ENCODE results near the gene RPUSD4.
"Not testable (repeated sequence)": the region's sequence is repeated elsewhere in the genome, so short reads cannot be mapped to it uniquely, and the experiment has no call there.

The RPUSD4 gene, protein sequence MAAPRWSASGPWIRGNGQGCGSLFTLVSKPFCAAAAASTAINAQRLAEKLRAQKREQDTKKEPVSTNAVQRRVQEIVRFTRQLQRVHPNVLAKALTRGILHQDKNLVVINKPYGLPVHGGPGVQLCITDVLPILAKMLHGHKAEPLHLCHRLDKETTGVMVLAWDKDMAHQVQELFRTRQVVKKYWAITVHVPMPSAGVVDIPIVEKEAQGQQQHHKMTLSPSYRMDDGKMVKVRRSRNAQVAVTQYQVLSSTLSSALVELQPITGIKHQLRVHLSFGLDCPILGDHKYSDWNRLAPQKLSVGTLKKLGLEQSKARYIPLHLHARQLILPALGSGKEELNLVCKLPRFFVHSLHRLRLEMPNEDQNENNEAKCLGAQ

DNA sequence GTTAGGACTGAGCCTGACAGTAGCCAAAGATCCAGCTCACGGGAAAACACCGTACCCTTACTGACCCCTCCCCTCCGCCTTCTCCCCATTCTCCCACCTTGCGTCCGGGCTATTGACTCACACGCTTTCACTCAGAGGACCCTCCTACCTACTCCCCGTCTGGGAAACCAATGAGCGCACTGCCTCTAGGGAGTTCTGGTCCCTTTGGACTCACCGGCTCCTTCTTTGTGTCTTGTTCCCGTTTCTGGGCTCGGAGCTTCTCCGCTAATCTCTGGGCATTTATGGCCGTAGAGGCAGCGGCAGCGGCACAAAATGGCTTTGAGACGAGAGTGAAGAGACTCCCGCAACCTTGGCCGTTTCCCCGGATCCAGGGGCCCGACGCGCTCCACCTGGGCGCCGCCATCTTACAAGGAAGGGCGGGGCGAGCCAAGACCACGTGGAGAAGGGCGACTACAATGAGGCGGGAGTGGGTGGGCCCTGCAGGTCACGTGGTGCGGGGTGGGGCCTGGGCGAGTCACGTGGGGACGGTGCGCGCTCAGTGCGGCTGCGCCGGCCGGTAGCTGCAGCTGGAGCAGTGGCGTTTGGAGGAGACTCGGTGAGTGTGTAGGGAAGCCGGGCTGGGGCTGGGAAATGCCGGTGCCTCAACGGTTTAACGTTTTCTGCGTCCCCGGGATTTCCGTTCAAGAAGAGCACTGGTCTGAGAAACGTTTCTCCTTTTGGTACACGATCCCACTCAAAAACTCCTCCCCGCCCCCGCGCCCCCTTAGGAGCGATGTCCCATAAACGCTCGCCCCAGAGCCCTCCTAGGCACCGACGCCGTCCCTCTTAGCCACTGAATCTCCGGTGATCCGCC is at the start of gene RPUSD4, which contains the start of gene FAM118B:
Gene RPUSD4 (minus strand): TSS at position 415 of the 853 bp plus-strand sequence. CDS start 12 bp downstream, at position 403.
Gene FAM118B (plus strand): TSS at position 547 of the 853 bp plus-strand sequence. CDS start 23,220 bp downstream, outside the sequence.
- peak; percentile 98 for DNase-seq (ENCODE audit: low read depth)

DNA sequence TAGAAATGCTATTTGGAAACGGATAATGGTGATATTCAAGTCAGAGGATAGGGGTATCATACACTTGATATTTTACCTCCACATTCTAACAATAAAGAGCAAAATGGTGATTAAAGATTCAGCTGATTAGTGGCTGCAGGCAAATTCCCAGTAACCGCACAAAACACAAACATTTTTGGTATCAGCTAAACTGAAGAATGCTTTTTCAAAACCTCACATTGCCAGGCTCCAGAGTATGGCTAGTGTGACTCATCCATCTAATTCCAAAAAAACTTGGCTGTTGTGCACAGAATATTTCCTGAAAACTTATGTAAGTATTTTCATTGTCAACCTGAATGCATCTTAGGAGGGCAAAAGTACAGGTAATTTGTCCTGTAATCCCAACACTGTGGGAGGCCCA is 46.3 kb upstream of the RPUSD4 start:
- DNase-seq (ENCODE audit: low read depth): no peak

DNA sequence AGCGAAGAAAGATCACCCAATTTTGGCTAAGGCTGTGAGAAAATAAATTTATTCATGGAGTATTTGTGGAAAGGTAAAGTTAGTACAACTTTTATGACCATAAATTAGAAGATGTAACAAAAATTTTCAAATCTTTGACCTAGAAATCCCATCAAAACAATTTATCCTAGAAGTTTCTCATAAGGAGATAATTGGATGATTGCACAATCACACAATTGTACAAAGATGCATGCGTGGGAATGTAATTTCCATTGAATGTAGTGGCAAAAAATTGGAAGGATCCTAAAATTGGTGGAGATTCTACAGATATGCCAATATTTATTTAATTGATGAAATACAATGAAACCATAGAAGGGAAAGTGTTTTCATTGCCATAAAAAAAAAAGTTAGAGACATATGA is 45.7 kb upstream of the RPUSD4 start:
- DNase-seq (ENCODE audit: low read depth): no peak

DNA sequence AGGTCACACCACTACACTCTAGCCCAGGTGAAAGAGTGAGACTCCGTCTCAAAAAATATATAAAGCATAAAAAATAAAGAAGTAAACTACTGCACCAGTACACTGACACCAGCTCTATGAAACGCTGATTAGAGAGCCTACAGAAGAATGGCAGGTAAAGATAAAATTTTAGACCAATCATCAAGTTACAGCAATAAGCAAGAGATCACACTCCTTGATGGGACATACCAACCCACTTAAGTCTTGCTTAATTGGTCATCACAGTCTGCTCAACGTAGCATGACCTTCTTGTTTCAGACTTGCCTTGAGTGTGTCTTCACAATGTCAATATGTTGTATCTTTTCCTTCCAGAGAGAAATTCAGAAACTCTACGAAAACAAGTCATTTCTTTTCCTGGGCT is 44.8 kb upstream of the RPUSD4 start:
- no peak for DNase-seq (ENCODE audit: low read depth)

DNA sequence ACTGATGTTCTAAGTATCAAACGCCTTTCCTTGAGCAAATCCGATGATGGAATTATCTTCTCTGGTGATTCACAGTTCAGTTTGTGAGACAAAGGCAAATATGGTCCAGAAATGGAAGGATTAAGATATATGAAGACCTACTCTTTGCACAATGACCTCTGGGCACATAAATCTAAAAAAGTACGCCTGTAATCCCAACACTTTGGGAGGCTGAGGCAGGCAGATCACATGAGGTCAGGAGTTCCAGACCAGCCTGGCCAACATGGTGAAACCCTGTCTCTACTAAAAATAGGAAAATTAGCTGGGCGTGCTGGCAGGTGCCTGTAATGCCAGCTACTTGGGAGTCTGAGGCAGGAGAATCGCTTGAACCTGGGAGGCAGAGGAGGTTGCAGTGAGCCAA is 44.1 kb upstream of the RPUSD4 start:
- DNase-seq (ENCODE audit: low read depth): not testable (repeated sequence)

DNA sequence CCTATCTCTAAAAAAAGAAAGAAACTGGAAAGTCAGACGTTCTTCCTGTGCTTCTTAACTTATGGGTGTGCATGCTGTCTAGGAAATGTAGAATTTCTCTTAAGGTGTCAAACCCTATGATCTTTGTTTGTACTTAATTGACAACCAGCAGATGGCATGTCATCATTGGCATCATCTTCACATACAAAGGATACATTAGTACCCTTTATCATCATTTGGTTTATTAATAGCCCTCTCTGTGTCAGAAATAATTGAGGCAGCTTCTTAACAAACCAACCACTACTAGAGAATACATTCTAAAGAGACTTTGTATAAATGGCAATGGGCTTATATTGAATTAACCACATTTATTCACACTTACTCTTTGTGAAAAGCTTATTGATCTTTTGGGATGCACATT is 43.4 kb upstream of the RPUSD4 start:
- DNase-seq (ENCODE audit: low read depth): no peak

DNA sequence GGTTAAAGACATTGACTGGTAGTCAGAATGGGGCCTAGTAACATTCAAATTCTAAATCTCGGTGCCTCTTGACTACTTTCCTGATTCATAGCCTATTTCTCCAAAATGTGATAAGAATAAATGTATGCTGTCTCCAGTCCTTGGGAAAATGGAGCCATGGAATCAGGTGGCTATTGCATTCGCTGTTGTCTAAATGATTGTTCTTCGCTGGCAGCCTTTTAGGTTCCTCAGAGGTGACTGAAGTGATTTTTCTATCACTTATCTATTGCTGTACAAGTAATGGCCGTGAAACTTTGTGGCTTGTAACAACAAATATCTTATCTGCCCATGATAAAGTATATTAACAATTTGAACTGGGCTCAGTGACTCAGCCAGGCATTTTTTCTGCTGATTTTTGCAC is 41.8 kb upstream of the RPUSD4 start:
- DNase-seq (ENCODE audit: low read depth): no peak

DNA sequence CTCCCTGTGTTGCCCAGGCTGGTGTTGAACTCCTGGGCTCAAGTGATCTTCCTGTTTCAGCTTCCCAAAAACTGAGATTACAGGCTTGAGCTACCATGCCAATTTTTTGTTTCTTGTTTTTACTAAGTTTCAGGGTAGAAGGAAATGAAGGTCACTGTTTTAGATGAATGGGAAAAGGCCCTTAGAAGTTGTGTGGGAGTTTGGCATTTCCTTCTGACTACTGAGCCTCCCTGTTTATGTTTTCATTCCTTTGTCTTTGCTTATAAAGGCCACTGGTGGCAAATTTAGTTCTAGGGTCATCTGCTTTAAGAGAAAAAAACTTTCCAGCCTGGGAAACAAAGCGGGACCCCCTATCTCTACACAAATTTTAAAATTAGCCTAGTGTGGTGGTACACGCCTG is 35.2 kb upstream of the RPUSD4 start:
- no peak for DNase-seq (ENCODE audit: low read depth)

DNA sequence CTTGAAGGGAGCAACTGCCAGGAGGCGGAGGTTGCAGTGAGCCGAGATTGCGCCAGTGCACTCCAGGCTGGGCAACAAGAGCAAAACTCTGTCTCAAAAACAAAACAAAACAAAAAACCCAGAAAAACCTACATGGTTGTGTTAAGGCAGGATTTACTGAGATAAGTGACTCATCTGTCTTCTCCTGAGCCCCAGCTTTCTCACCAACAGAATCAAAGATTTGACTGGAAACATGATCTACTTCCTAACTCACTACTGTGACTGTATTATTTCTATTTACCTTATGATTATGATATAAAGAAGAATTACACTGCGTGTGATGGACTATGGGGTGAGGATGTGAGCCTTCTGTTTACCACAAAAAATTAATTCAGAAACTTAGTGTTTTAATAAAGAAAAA is 21.9 kb upstream of the RPUSD4 start:
- DNase-seq (ENCODE audit: low read depth): no peak

DNA sequence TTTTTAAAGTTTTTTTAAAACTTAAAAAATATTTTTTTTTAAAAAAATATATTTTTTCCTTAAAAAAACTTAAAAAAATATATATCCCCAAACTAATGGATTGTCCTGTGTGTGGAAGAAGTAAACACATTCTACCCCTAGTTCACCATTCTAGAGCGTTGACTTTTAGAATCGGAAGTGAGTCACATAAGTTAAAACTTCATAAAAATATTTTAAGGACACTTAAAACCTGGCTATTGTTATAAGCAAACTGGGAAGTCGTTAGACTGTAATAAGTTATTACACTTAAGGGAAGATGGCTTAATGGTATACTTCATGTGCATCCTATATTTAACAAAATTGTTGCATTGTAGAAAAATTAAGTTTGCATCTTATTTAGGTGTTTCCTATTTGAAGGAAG is 21.2 kb upstream of the RPUSD4 start:
- no peak for DNase-seq (ENCODE audit: low read depth)

DNA sequence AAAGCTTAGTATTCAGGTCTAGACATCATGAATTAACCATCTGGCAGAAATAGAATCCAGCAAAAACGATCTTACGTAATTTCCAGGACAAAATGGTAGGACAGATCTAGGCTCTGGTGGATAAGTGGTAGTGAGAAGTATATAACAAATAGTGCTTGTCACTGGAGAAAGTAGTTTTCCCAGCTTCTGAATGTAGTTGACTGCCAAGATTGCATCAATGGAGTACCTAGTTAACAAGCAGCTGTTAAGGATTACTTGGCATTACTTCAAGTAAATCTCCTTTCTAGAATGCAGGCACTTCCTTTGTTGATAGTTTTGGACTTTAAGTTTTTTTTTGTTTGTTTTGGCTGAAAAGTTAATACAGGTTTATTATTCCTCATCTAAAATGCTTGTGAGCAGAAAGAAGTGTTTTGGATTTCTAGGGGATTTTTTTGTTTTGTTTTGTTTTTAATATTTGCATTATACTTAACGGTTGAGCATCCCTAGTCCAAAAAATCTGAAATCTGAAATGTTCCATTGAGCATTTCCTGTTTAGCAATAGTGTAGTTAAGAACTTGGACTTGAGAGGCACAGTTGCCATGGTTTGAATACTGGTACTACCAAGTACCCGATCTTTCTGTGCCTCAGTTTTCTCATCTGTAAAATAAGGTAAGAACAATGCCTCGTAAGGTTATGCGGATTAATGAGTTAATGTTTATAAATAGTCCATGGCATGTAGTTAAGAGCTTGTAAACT is 20.4 kb upstream of the RPUSD4 start:
- no peak for DNase-seq (ENCODE audit: low read depth)

DNA sequence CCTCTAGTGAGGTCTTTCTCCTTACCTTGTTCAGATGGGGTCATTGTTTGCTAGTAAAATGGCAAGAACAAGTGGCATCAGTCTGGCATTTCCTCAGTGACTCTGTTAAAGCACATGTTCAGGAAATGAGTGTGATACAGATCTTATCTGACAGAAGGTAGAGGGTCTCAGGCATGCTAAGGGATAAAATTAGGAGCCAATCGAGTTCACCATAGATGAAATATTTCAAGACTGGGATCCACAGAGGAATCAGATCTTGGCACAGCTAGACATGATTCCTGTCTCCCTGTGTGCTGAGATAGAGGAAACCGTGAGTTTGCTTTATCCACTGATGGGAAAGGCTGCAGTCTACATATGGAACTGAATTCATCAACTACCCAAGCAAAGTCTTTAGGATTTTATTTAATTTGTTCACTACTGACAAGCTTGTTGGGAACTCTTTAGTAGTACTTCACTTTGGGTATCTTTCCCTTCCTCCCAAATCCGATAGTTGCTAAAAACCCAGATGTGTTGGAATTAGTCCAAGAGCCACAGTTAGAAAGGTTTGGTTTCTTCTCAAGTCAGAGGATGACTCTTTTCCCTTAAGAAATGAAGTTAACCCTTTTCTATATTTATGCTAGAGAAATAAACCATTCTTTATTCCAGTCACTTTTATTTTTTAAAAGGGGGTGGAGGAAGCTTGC is 18.5 kb upstream of the RPUSD4 start:
- no peak for DNase-seq (ENCODE audit: low read depth)

DNA sequence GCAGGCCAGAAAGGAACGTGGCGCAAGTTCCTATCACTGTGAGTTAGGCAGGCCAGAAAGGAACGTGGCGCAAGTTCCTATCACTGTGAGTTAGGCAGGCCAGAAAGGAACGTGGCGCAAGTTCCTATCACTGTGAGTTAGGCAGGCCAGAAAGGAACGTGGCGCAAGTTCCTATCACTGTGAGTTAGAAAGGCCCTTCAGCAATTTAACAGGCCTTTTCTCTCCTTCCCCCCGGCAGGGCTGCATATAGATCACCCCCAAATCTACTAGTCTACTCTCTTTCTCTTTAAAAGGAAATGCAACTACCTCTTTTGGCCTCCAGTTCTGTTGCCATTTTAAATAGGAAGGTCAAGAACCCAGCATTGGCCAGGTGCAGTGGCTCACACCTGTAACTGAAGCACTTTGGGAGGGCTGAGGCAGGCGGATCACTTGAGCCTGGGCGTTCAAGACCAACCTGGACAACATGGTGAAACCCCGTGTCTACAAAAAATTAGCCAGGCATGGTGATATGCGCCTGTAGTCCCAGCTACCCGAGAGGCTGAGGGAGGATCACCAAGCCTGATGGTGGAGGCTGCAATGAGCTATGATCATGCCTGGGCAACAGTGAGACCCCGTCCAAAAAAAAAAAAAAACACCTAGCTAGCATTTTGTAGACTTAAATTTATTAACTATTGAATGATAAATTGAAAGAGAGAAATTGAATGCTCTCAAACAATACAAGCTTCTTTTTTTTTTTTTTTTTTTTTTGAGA is 15.1 kb upstream of the RPUSD4 start:
- no peak for DNase-seq (ENCODE audit: low read depth)

DNA sequence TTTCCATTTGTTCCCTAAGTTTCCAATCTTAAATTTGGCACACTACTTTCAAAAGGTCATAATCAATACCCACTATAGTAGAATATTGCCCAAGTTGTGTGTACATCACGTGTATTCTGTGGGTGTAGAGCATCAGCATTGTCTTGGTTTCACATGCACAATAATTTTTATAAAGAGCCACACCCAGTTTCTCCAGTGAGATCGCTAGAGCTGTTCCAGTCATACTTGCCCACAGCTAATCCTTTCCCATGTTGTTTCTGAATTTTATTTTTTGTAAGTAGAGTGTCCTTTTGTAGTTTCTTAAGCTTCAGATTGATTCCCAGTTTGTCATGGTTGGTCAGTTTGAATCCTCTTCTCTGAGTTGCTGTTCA is 13.8 kb upstream of the RPUSD4 start:
- no peak for DNase-seq (ENCODE audit: low read depth)

DNA sequence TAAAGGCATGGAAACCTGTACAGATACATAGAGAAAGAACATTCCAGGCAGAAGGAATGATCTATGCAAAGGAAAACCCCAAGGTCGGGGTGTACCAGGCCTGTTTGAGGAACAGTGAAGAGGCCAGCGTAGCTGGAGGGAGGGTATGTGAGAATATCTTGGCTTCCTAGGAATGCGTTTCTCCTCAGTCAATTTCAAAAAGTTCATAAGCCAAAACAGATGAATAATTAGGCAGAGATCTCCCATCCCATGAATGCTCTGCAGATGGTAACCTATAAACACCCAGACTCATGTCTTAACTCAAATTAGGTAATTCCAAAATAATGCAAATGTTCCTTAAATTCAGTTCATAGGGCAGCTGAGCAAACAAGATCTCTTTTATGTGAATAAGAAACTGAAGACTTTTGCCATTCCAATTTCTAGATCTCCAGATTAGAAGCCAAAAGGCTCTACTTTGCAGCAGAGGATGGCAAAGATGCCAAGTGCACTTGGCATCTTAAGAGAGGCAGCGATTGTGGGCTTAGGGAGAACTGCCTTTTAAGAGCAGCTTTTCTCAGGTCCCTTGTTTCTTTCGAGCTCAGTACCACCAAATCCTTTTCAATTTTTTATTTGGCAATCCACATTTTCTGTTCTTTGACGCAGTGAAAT is 13.3 kb upstream of the RPUSD4 start:
- no peak for DNase-seq (ENCODE audit: low read depth)

DNA sequence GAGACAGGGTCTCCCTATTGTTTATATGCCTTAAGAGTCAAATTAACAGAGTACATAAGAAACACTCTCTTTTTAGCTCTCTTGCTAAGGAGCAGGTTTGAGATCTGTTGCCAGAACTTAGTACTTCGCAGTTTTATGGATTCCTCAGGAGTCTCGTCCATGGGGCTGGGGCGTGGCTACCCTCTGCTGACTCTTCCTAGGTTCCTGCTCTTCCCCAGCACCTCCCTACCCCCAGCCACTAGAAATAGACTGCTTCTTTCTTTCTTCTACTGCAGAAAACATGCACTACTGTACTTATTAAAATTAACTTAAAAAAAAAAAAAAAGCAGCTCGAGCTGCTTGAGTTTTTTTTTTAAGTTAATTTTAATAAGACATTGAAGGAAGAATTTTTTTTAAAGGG is 8.1 kb upstream of the RPUSD4 start:
- DNase-seq (ENCODE audit: low read depth): no peak

DNA sequence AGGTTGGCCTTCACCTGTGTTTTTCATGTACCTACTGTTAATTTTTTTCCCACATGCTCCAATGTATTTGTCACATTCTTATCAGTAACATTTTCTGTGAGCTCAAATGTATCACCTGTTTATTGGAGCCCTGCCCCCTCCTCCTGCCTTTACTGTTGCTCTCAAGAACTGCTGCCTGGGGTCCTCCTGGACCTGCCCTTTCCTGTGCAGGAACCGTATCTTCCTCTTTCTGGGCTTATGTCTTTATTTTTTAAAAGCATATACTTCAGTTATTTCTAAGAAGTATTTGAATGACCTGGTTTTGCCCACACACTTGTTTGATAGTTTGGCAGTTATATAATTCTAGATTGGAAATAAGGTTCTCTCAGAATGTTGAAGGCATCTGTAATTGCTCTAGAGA is 6.0 kb upstream of the RPUSD4 start:
- DNase-seq (ENCODE audit: low read depth): no peak

DNA sequence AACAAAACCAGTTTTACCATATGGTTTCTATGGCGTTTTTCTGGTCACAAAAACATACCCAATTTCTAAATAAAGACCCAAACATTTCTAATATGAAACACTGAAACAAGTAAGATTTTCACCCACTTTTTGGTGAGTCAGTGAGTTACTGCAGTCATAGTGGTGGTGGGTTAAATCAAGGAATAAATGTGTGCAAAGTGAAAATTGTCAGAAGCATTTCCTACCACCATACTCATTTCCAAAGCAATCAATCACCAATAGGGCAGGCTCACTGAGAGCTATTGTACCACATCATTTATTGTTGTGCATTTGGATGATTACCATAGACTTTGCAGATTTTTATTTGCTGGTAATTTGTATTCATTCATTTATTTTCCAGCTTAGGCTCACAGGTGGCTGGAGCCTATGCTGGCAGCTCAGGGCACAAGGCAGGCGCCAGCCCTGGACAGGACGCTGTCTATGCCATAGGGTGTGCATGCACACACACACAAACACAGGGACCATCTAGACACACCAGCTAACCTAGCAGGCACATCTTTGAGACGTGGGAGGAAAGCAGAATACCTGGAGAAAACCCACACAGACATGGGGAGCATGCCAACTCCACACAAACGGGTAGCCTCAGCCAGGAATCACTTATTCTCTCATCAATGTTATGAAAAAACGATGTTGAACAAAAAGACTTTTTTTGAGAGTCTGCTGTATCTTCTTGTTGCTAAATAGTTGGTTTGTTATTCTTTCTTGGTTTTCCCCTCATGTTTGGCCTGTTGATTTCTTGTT is 5.3 kb upstream of the RPUSD4 start:
- no peak for DNase-seq (ENCODE audit: low read depth)

DNA sequence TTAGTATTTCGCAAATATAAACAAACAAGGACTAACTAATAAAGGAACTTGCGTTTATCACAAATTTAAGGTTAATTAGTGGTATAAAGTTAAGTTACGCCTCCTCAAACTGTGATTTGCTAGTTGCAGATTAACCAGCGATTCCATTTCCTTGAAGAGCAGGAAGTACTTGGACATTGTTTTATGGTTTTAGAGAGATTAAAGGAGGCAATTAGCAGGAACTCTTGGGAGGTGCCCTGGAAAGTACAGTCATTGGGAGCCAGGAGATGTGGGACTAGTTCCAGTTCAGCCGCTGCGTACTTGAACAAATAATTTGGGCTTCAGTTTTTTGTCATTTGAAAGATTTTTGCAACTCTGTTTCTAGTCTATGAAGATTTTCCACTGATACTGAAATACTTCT is 3.4 kb upstream of the RPUSD4 start:
- DNase-seq (ENCODE audit: low read depth): no peak

DNA sequence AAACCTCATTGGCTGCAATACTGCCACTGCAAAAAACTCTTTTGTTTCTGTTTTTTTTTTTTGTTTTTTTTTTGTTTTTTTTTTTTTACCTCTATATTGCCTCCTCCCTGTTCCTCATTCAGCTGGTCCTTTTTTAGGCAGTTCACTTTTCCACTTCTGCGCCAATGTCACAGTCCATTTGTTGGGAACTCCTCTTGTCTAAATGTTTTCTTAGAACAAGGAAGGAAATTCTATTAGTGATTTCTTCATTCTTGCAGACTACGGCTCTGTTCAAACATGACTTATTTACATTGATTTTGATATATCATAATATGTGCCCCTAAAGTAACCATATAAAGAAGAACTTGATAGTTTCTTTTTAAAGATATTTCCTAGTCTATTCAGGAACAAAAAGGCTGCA is 3.0 kb upstream of the RPUSD4 start:
- no peak for DNase-seq (ENCODE audit: low read depth)
